BE2C (cell line): Measurements from ENCODE around the gene PRDM16.

ENCODE experiments used
- DNase-seq: peaks from one replicate; pipeline ENCODE4 v3.0.0-alpha.2; 2020
- H3K27me3 ChIP-seq: fragments of 250-450 bp; sonication (Bioruptor Pico); 2 replicates; pipeline ENCODE4 v1.5.1; 2020; ENCODE audit warnings: mild to moderate bottlenecking
- H3K36me3 ChIP-seq: fragments of 250-450 bp; sonication (Bioruptor Pico); 2 replicates; pipeline ENCODE4 v1.5.1; 2020; ENCODE audit warnings: mild to moderate bottlenecking
- H3K4me1 ChIP-seq: fragments of 250-450 bp; sonication (Bioruptor Pico); 2 replicates; pipeline ENCODE4 v1.5.1; 2020
- H3K4me3 ChIP-seq: 2 replicates; pipeline ENCODE4 v1.5.1; 2011; ENCODE audit warnings: low read depth, low read length
- H3K9me3 ChIP-seq: fragments of 250-450 bp; sonication (Bioruptor Pico); 2 replicates; pipeline ENCODE4 v1.5.1; 2020
- CTCF ChIP-seq: IDR thresholded peaks from 2 replicates; pipeline ENCODE4 v1.5.1; 2012; ENCODE audit warnings: mild to moderate bottlenecking, low read depth, low read length

PRDM16 gene

GRCh38 chr1:3405974-3406867 is 337.2 kb downstream of the PRDM16 start:
- no peak for TF ChIP-seq CTCF
- DNase-seq: no peak
- H3K9me3 ChIP-seq: no peaks in the 10 kb centered on the region

GRCh38 chr1:3407021-3407420 is 338.0 kb downstream of the PRDM16 start:
- H3K36me3 ChIP-seq: no peaks in the 10 kb centered on the region
- peaks cover 8% of the 10 kb centered on the region for H3K27me3 ChIP-seq
- H3K4me3 ChIP-seq: no peak overlapping the region
- no peak for TF ChIP-seq CTCF
- H3K4me1 ChIP-seq: no peaks in the 10 kb centered on the region
- no peak for DNase-seq
- H3K9me3 ChIP-seq: no peaks in the 10 kb centered on the region

More at GRCh38 chr1:3405974-3406867, 337.2 kb downstream of the PRDM16 start:
- H3K4me1 ChIP-seq: no peaks in the 10 kb centered on the region
- peaks cover 7% of the 10 kb centered on the region; the same call in 1 of the 2 replicates for H3K27me3 ChIP-seq
- H3K36me3 ChIP-seq: no peaks in the 10 kb centered on the region
- no peak overlapping the region for H3K4me3 ChIP-seq

- no peak for DNase-seq
- Histone ChIP-seq H3K36me3 (no peaks in the 10 kb centered on the region), H3K9me3 (no peaks in the 10 kb centered on the region), H3K4me1 (no peaks in the 10 kb centered on the region), H3K27me3 (peaks cover 8% of the 10 kb centered on the region), H3K4me3 (no peak overlapping the region)
- no peak for TF ChIP-seq CTCF
Observed at GRCh38 chr1:3408751-3409266, 339.8 kb downstream of the PRDM16 start.

GRCh38 chr1:3409366-3410141 is 340.6 kb downstream of the PRDM16 start:
- no peak for DNase-seq
- H3K4me1 ChIP-seq: no peaks in the 10 kb centered on the region
- no peak for TF ChIP-seq CTCF
- peaks cover 8% of the 10 kb centered on the region for H3K27me3 ChIP-seq
- H3K36me3 ChIP-seq: no peaks in the 10 kb centered on the region
- no peak overlapping the region for H3K4me3 ChIP-seq
- H3K9me3 ChIP-seq: no peaks in the 10 kb centered on the region

- Histone ChIP-seq H3K4me1 (no peaks in the 10 kb centered on the region), H3K4me3 (no peak overlapping the region), H3K27me3 (peaks cover 8% of the 10 kb centered on the region), H3K36me3 (no peaks in the 10 kb centered on the region), H3K9me3 (no peaks in the 10 kb centered on the region)
- peak; percentile 48 for TF ChIP-seq CTCF
- DNase-seq: peak; percentile 51
Observed at GRCh38 chr1:3410142-3410925, 341.3 kb downstream of the PRDM16 start.
